HG02588 (cell line): ENCODE measurements around the gene DENND6A.
"Not testable (repeated sequence)": the region's sequence is repeated elsewhere in the genome, so short reads cannot be mapped to it uniquely, and the experiment has no call there.

ENCODE experiments used
- ATAC-seq: cut with Tn5 transposase; IDR thresholded peaks from one replicate; pipeline ENCODE4 v1.9.1; 2021; ENCODE audit warnings: mild to moderate bottlenecking, moderate library complexity; ENCODE audit not compliant: unreplicated experiment

Gene DENND6A

DNA sequence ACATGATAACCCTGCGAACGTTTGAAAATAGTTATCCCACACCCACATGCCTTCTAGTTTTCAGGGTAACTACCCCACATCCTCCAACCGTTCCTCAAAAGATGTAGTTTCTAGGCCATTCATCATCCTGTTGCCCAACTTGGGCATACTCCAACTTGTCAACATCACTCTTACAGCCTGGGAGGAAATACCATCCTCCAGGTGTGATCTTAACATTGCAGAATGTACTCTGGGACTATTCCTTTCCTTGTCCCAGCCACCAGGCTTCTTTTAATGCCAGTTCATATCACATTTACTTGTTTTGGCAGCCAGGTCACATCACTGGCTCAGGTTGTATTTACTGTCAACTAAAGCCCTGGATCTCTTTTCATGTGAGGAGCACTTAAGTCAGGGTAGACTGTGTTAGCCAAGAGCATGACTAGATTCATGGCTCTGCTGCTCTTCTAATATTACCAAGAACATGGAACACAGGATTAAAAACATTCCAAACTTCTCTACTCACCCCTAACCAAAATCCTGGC is 4.0 kb upstream of the DENND6A start:
- ATAC-seq: no peak

DNA sequence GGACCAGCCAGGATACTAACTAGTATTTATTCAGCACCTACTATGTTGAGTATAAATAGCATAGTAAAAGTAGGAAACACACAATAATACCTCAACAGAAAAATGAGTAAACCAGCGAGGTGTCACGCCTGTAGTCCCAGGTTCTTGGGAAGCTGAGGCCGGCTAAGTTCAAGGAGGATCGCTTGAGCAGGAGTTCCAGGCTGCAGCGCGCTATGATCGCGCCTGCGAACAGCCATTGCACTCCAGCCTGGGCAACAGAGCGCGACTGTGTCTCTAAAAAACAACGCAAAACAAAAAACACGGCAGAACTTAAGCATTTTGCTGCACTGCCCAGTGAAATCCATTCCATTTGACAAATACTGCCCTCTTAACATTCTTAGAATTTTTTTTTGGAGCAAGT is 1.3 kb upstream of the DENND6A start:
- ATAC-seq: no peak

DNA sequence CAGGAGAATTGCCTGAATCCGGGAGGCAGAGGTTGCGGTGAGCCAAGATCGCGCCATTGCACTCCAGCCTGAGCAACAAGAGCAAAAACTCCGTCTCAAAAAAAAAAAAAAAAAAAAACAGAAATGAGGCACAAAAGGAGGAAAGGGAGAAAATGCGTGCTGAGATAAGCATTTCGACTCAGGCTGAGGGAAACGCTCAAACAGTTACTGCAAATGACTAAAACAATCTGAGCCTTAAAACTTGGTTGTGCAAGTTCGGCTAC is 813 bp downstream of the DENND6A start:
- ATAC-seq: not testable (repeated sequence)

DNA sequence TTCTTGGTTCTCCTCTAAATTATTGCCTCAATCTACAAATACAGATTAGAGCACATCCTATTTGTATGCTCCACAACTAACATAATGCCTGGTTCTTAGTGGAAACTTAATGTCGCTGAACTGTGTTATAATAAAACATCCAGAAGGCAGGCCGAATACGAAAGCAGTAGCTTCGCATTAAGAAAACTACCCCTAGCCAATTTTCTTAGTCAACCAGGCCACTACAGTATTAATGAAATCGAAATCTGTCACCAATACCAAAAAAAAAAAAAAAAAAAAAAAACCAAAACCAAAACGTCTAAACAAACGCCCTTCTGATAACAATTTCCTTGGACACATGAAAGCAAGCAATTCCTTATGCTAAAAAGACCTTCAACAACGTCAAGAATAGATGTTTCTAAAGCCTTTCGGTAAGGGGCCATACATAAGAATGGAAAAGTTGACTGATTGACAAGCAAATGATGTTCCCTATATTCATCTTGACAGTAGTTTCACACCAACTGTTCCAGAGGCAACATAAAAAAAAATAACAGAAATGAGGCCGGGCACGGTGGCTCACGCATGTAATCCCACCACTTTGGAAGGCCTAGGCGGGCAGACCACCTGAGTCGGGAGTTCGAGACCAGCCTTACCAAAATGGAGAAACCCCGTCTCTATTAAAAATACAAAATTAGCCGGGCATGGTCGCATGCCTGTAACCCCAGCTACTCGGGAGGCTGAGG is 1.3 kb downstream of the DENND6A start:
- no peak for ATAC-seq

DNA sequence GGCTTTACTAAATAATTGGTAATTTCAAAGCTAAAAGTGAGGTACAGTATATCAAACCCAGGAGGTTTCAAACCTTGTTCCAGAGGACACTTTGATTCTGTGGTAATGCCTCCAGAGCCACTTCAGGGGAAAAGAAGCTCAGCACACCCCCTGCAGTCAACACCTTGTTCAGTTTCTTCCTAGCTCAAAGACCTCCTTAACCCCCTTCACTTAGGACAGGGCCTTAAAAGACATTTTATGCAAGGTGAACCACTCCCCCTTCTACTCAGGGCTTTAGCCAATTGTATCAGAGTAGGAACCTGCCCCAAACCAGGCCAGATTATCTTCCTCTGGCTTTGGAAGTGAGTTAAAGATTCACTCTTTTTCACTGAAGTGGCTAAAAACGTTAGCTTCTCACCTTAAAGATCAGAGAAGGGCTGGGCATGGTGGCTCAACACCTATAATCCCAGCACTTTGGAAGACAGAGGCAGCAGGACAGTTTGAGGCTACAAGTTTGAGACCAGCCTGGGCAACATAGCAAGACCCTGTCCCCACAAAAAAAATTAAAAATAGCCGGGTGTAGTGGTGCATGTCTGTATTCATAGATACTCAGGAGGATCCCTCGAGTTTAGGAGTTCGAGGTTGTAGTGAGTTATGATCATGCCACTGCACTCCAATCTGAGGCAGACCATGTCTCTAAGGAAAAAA is 3.4 kb downstream of the DENND6A start:
- ATAC-seq: no peak

DNA sequence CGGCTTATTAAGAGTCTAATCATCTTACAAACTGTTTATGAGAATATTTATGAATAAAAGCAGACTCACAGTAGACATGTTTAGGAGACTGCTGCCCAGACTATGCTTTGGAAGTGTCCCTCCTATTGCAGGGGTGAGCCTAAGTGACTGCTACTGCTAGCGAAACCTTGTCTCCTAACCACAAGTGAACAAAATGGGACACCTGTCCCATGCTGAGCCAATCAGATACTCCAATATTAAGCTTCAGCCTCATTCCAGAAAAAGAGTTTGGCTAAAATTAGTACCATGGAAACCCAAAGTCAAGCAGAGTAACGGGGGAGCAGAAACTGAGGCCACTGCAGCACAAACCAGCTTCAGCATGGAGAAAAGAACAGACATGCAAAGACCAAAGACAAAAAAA is 4.6 kb downstream of the DENND6A start:
- no peak for ATAC-seq

DNA sequence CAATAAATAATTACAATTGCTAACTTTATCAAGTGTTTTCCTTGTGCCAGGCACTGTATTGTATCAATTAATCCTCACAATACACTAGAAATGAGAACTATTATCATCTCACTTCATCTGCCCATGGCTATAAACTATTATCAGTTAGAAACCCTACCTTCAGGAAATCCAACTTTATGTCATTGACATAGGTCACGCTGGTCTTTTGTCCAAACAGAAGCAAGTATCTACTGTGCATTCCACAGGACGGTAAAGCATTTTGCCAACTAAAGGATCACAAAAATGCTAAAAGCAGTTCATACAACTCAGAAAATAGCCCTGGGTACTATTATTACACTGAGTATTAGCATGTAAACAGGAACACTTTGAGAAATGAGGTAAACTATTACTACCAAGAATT is 9.6 kb downstream of the DENND6A start:
- ATAC-seq: no peak

DNA sequence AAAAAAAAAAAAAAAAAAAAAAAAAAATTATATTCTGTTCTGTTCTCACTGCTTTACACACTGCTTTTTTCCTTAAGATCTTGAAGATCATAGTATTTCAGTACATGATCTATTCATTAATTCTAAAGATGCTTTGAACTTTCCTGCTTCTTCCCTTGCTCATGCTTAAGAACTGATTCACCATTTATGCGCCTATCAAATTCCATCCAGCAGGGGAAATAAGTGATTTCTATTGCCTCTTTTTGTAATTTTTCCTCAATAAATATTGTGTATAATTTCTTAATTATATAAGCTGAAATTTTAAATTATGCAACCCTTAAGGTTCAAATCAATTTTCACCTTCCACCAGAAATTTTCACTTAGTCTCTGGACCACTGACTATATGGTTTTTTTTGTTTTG is 10.6 kb downstream of the DENND6A start:
- ATAC-seq: no peak

DNA sequence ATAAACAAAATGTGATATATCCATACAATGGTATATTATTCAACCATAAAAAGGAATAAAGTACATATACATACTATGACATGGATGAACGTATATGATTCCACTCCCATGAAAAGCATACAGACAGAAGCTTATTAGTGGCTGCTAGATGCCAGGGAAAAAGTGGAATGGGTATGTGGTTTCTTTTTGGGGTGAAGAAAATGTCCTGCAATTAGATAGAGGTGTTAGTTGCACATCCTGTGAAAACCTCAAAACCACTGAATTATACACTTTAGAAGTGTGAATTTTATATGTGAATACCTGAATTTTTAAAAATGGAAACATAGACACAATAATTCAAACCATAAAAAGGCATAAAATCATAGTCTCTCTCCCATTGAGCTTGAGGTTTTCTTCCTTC is 11.2 kb downstream of the DENND6A start:
- no peak for ATAC-seq

DNA sequence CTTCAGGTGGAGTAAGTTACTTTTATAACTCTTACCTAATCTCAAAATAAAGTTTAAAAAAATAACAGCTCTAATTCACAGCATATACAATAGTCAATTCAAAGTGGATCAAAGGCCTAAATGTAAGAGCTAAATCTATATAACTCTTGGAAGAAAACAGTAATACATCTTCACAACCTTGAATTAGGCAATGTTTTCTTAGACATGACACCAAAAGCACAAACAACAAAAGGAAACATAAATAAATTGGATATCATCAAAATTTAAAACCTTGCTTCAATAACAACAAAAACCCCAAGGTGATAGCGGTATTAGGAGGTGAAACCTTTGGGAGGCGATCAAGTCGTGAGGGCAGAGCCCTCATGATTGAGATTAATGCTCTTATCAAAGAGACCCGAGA is 12.8 kb downstream of the DENND6A start:
- ATAC-seq: no peak

DNA sequence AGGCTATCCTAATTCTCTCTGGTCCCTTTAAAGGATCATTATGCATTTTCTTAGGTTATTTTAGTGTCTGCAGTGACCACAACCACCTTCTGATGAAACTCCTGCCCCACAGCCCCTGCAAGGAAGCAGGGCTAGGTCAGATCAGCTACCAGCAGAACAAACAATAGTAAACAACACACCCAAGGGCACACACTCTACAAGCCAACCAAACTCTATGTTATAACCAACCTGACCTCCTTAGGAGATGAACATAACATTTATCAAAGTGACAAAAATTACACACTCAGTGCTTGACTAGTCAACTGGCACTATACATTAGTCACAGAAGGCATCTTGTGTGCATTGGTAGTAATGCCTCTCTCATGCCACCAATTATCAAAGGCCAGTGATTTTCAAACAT is 17.3 kb downstream of the DENND6A start:
- no peak for ATAC-seq

DNA sequence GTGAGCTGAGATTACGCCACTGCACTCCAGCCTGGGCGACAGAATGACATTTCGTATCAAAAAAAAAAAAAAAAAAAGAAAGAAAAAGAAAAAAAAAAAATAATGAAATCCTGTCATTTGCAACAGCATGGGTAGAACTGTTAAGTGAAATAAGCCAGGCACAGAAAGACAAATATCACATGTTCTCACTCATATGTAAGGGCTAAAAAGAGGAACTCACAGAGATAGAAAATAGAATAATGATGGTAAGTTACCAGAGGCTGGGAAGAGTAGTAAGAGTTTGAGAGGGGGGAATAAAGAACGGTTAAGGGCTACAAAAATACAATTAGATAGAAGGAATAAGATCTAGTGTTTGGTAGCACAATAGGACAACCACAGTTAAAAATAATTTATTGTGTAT is 19.7 kb downstream of the DENND6A start:
- no peak for ATAC-seq

DNA sequence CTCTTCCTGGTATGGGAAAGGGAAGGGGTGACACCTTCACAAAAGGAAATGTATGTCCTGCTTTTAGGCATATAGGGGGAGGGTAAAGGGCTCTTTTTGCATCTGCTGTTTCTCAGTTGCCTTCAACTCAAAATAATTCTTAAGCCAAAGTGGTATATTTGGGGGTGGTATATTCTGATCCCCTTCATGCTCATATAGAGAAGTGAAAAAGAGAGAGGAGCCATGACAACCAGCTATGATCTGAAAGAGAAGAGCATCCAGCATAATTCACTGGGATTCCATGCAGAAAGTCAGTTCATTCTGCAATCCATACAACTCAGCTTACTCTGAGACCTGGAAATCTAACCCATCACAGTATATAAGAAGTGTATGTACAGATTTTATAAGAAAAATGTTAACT is 22.3 kb downstream of the DENND6A start:
- ATAC-seq: no peak

DNA sequence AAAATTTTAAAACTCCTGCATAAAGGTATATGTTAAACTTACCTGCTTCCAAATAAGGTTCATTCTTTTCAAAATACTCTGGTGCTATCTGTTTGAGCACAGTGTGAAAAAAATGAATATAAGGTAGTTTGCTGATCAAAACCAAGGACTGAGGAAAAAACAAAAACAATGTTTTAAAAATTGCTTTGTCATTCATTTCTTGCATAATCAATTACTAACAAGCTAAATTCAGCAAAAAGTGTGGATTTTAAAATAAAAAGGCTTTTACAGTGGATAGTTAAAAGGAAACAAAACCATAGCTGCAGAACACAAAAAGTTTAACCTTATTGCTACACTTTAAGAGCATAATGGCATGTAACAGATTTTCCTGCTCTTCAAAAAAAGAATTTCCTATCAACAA is 31.5 kb downstream of the DENND6A start:
- no peak for ATAC-seq

DNA sequence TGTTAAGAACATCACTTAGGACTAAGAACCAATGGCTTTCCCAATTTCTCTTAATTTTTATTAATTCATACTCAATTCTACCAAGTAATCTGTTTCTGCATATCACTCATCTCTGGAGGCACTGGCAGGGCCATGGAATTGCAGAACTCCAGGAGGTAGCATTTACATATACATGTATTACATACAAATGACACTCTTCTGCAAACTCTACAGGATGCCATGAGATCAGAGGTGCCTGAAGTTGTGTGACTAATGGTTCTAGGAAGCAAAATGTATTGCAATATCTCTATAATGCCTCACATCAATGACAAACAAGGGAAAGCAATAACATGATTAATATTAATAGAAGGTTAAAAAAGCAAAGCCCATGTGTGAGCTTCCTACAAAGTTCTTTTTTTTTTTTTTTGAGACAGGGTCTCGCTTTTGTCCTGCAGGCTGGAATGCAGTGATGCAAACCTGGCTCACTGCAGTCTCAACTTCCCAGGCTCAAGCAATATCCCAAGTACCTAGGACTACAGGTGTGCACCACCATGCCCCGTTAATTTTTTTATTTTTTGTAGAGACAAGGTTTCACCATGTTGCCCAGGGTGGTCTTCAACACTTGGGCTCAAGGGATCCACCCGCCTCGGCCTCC is 33.0 kb downstream of the DENND6A start:
- ATAC-seq: no peak

DNA sequence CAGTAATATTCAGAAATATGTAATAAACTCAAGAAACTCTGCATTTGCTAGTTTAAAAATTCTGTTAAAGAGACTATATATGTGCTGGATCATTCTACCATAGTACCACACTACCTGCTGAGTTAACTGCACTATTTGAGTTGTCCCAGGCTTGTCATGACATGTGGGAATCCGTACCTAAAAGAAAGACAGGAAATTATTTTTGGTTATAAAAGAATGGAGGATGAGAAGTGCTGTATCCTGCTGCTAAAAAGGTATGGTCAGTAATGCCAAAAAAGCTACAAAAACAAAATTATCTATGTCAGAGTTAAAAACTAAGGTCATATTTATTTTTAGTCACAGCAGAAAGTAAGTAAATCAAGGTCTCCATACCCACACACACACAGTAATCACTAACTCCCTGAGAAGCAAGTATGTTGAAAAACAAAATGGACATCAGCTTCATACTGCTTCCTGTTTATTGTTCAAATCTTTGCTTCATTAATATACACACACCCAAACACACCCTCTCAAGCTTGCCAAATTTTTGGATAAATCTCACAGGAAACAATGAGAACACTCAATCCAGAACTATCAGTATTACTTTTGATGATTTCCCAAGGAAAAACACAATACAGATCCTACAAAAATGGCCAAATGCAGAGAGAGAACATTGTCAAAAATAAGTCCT is 33.7 kb downstream of the DENND6A start:
- no peak for ATAC-seq

DNA sequence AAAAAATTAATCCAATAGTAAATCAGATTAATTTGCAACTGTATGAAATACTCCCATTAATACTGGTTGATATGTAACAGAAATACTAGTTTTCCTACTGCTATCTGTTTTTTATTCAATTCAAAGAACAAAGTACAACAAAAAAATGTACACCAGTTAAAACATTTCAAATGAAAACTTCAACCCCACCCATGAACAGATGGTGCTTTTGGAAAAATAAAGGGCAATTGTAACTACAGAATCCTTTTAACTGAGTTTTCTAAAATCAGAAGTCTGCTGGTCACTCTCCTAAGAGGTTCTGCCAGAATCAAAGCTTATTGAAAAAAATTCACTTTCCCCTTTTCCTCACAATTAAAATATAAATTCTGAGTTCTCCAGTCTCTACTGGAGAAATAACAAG is 34.3 kb downstream of the DENND6A start:
- no peak for ATAC-seq

DNA sequence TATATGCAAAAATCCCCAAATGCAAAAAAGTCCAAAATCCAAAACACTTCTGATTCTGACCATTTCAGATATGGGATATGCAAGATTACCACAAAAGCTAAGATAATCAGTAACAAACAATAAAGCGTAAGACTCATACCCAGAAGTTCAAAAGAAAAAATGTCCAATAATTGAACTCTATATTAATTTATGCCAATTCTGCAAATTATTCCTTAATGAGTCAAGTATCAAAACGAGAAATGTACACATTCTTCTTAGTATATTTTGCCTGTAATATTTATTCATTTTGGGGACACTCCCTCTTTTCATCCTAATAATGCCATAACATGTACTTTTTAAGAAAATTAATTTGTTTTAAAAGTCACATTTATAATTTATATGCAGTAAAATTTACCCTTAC is 37.1 kb downstream of the DENND6A start:
- no peak for ATAC-seq

DNA sequence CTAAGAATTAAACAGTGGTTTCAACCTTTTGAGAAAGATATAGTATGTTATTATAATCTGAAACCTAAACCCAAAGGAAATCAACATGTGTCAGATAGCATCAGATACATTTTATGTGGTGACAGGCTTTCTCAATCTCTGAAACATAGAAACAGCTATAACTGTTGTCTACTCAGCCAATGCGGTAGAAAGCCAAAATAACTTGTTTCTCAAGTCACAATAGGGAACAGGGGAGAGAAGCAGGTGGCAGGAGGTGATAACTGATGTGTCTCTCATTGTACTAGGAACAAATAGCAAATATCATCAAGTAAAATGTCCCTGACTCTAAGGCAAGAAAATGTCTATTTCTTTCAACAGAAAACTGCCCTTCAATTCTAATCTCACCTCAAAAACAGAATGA is 38.6 kb downstream of the DENND6A start:
- ATAC-seq: no peak

DNA sequence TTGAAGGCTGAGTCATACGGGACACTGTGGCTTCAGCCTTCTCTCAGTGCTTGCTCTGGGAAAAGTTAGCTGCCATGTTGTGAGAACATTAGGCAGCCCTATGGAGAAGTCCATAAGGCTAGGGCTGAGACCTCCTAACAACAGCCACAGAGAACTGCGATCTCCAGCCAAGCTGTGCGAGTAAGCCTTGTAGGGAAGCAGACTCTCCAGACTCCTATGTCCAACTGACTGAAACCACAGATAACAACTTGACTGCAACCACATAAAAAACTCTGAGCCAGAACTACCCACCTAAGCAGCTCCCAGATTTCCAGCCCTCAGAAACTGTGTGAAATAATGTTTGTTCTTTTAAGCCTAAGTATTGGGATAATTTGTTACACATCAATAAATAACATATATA is 40.7 kb downstream of the DENND6A start:
- ATAC-seq: no peak

DNA sequence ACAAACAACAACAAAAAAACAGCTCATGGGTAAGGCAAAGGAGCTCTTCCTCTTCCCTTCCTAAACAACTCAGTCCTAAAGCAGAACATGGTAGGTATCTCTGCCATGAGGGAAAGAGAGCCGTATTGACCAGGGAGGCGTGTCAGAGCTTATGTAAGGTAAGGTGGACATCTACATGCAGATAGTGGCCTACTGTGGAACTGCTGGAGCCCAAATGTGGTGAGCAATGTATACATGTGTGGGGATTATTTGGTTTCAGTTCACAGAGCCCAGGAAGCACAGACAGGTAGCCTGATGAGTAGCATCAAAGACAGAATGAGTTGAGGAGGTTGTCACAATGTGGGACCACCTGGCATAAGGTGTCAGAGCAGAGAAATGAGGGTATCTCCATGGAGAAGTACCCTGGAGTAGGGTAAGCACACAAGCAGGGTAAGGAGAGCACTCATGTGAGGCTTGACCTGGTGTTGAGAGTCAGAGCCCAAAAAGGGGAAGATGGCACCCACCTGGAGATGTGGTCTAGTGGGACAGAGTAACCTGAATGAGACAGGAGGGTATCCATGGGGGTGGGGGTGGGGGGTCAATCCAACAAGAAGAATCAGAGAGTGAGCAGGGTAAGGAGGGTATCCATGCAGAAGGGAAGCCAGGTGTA is 45.5 kb downstream of the DENND6A start:
- ATAC-seq: no peak
